GM10266 (cell line): ENCODE measurements around the gene SENP8.
A peak's percentile ranks its signal among the peaks of the same experiment; 100 is the strongest.
"Not testable (repeated sequence)": the region's sequence is repeated elsewhere in the genome, so short reads cannot be mapped to it uniquely, and the experiment has no call there.

Experiments
- DNase-seq: peaks from one replicate; pipeline ENCODE4 v3.0.0; 2012; ENCODE audit errors: extremely low spot score
- TF ChIP-seq, protein P1 (sequence below): IDR thresholded peaks from 2 replicates; pipeline ENCODE4 v1.5.1; 2012; ENCODE audit warnings: mild to moderate bottlenecking, low read depth; ENCODE audit not compliant: control insufficient read depth, insufficient read depth; ENCODE audit errors: missing control alignments

Gene SENP8

DNA sequence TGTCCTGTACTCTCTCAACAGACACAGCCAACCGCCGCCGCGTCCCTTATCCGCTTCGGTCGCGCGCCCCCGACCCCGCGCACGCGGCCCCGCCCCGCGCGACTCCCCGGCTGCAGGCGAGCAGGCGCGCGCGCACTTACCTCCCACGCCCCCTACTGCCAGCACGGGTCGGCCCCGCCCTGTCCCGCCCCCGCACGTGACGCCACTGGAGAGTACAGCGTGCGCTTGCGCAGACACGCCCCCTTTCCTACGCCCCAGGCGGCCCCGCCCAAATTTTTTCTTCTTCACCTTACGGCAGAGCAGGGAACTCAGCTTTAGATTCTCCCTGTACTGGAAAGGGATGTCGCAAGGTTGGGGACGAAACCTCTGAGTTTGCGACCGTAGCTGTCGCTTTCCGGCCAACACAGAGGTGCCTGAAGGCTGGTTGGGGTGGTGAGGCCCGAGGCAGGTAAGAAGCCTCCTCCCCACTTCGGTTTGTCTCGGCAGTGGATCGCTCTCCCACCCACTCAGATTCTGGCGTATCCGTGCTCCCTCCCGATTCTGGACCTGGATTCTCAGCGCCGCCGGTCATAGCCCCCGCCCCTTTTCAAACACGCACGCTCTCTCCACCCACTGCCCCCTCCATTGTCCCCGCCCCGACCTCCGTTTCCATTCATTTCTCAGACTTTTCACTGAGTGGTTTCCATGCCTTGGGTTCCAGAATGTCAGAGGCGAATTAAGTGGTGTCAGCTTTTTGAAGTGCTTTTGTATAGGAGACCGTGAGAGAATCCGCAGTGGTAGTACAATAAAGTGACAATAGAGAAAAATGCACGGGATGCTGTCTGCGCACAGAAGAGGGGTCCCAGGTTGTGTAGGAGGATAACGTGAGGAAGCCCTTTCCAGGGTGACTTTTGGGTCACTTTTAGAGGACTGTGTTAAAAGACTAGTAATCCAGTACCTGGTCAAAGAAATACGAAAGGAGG lies at the start of gene SENP8, which contains the start of gene MYO9A:
TSS of gene SENP8 (plus strand) at position 387 of the 962 bp plus-strand sequence. CDS start 21,221 bp downstream, outside the sequence.
TSS of gene MYO9A (minus strand) at position 134 of the 962 bp plus-strand sequence. CDS start 71,587 bp downstream, outside the sequence.
- peak; percentile 98 for DNase-seq
- TF ChIP-seq, protein P1, sequence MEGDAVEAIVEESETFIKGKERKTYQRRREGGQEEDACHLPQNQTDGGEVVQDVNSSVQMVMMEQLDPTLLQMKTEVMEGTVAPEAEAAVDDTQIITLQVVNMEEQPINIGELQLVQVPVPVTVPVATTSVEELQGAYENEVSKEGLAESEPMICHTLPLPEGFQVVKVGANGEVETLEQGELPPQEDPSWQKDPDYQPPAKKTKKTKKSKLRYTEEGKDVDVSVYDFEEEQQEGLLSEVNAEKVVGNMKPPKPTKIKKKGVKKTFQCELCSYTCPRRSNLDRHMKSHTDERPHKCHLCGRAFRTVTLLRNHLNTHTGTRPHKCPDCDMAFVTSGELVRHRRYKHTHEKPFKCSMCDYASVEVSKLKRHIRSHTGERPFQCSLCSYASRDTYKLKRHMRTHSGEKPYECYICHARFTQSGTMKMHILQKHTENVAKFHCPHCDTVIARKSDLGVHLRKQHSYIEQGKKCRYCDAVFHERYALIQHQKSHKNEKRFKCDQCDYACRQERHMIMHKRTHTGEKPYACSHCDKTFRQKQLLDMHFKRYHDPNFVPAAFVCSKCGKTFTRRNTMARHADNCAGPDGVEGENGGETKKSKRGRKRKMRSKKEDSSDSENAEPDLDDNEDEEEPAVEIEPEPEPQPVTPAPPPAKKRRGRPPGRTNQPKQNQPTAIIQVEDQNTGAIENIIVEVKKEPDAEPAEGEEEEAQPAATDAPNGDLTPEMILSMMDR, result peak; percentile 18

- no peak for DNase-seq
- TF ChIP-seq, protein P1, result no peak
These were observed 49.3 kb upstream of the SENP8 start for GRCh38 chr15:72068856-72069255.

DNA sequence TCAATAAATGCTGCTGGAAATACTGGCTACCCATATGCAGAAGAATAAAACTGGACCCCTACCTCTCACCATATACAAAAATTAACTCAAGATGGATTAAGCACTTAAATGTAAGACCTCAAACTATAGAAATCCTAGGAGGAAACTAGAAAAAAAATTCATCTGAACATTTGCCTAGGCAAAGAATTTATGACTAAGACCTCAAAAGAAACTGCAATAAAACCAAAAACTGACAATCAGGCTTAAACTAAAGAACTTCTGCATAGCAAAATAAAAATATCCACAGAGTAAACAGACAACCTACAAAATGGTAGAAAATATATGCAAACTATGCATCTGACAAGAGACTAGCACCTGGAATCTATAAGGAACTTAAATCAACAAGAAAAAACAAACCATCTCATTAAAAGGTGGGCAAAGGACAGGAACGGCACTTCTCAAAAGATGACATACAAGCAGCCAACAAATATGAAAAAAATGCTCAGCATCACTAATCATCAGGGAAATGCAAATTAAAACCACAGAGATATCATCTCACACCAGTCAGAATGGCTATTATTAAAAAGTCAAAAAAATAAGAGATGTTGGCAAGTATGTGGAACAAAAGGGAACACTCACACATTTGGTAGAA lies 47.3 kb upstream of the SENP8 start:
- no peak for DNase-seq
- TF ChIP-seq, protein P1, result no peak

DNA sequence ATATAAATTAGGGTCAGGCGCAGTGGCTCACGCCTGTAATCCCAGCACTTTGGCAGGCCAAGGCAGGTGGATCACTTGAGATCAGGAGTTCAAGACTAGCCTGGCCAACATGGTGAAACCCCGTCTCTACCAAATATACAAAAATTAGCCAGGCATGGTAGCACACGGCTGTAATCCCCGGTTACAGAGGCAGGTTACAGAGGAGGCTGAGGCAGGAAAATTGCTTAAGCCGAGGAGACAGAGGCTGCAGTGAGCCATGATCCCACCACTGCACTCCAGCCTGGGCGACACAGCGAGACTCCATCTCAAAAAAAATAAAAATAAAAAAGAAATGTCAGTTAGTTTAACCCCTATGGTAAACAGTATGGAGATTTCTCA lies 46.8 kb upstream of the SENP8 start:
- not testable (repeated sequence) for DNase-seq

DNA sequence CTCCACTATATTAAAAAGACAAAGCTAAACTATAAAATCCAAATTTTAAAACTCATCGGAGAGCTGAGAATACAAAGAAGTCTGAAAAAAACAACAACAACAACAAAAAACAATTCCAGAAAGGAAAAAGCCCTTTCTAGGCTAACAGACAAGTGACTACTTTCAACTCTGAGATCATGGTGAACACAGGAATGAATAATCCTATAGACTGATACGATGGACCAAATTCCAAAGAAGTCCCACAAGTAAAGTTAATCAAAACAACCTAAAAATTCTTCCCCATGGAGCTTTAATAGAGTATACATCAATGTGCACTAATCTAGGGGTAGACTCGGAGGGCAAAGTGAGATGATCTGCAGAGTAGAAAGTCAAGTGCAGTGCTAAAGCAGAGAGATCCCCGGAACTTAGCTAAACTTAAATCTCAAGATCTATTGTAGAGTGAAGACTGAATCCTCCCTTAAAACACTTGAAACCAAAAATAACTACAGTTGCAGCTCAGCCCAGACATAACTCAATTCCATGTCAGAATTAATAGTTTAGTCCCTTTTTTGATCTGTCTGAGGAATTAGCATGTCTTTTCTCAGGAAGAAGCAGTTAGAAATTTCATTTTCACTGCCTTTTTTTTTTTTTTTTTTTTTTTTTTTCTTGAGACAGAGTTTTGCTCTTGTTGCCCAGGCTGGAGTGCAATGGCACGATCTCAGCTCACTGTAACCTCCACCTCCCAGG lies 43.7 kb upstream of the SENP8 start:
- TF ChIP-seq, protein P1, result no peak
- no peak for DNase-seq

DNA sequence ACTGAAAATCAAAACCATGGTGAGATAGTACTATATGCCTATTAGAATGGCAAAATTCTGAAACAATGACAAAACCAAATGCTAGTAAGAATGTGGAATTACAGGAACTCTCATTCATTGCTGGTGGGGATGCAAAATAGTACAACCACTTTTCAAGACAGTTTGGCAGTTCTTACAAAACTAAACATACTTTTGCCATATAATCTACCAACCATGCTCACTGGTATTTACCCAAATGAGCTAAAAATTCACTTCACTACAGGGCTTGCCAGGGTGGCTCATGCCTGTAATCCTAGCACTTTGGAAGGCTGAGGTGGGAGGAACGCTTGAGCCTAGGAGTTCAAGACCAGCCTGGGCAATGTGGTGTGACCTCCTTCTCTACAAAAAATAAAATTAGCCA lies 40.3 kb upstream of the SENP8 start:
- DNase-seq, result no peak
- TF ChIP-seq, protein P1, result no peak

DNA sequence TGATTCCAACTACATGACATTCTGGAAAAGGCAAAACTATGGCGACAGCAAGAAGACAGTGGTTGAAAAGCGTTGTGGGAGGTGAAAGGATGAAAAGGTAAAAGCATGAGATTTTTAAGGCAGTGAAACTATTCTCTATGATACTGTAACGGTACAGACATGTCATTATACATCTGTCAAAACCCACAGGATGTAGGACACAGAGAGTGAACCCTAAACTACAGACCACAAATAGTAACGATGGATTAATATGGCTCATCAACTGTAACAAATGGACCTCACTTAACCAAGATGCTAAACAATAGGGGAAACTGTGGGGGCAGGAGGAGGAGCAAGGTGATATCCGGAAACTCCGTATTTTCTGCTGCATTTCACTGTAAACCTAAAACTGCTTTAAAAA lies 39.3 kb upstream of the SENP8 start:
- TF ChIP-seq, protein P1, result no peak
- DNase-seq, result peak; percentile 26
